HepG2 (cell line): ENCODE data around the gene ZNF792. TPM values are rescaled to one million over a fixed set of nuclear protein-coding genes. Genes with fewer than 3 reads are reported as not detected.

Experiments used
- ARNTL ChIP-seq: sonication (generic); formaldehyde crosslinking; IDR thresholded peaks from 2 replicates; pipeline ENCODE4 v1.4.0; 2020; ENCODE audit warnings: mild to moderate bottlenecking, missing genetic modification reagents
- ELF3 ChIP-seq: IDR thresholded peaks from 2 replicates; pipeline ENCODE4 v1.6.1; 2016; ENCODE audit warnings: missing genetic modification reagents, missing compliant biosample characterization
- ETS1 ChIP-seq: sonication (generic); formaldehyde crosslinking; IDR thresholded peaks from 2 replicates; pipeline ENCODE4 v1.4.0; 2020; ENCODE audit warnings: missing genetic modification reagents
- HHEX ChIP-seq: IDR thresholded peaks from 2 replicates; pipeline ENCODE4 v1.6.1; 2016; ENCODE audit warnings: control low read depth
- HIVEP1 ChIP-seq: sonication (generic); formaldehyde crosslinking; IDR thresholded peaks from 2 replicates; pipeline ENCODE4 v1.4.0; 2020; ENCODE audit warnings: mild to moderate bottlenecking, missing genetic modification reagents
- HMGA1 ChIP-seq: sonication (generic); formaldehyde crosslinking; conservative IDR thresholded peaks from 2 replicates; pipeline ENCODE4 v1.4.0; 2020; ENCODE audit warnings: missing genetic modification reagents
- MAF1 ChIP-seq: sonication (generic); formaldehyde crosslinking; IDR thresholded peaks from 2 replicates; pipeline ENCODE4 v1.5.0; 2020; ENCODE audit warnings: missing genetic modification reagents, borderline replicate concordance
- PHF21A ChIP-seq: sonication (generic); formaldehyde crosslinking; IDR thresholded peaks from 2 replicates; pipeline ENCODE4 v1.5.0; 2020; ENCODE audit warnings: mild to moderate bottlenecking, missing genetic modification reagents
- PHF8 ChIP-seq: sonication (generic); formaldehyde crosslinking; IDR thresholded peaks from 2 replicates; pipeline ENCODE4 v1.5.0; 2020; ENCODE audit warnings: missing genetic modification reagents
- PLRG1 ChIP-seq: fragments of 450-650 bp; conservative IDR thresholded peaks from 2 replicates; pipeline ENCODE4 v1.6.1; 2016
- STAT5B ChIP-seq: sonication (generic); formaldehyde crosslinking; IDR thresholded peaks from 2 replicates; pipeline ENCODE4 v1.4.0; 2020; ENCODE audit warnings: missing genetic modification reagents
- TARDBP ChIP-seq: sonication (generic); formaldehyde crosslinking; IDR thresholded peaks from 2 replicates; pipeline ENCODE4 v1.8.0; 2022; ENCODE audit warnings: mild to moderate bottlenecking, missing genetic modification reagents
- TCF12 ChIP-seq, 2 experiments: fragments of 450-650 bp in 1 of 2; sonication (generic) in 1 of 2; formaldehyde crosslinking in 1 of 2; IDR thresholded peaks; 2 replicates each; pipeline versions ENCODE4 v1.6.1 to v1.8.0; 2017 to 2022; ENCODE audit warnings: antibody characterized with exemption in 1 of 2, mild to moderate bottlenecking in 1 of 2, missing genetic modification reagents in 1 of 2, moderate library complexity in 1 of 2
- THAP8 ChIP-seq: sonication (generic); formaldehyde crosslinking; IDR thresholded peaks from 2 replicates; pipeline ENCODE4 v1.5.1; 2020; ENCODE audit warnings: missing genetic modification reagents, mild to moderate bottlenecking, borderline replicate concordance
- YY1 ChIP-seq: IDR thresholded peaks from 2 replicates; pipeline ENCODE4 v1.6.1; 2011; ENCODE audit warnings: low read length, low read depth, moderate library complexity, mild to moderate bottlenecking; ENCODE audit not compliant: insufficient read depth, insufficient replicate concordance
- ZBTB26 ChIP-seq: IDR thresholded peaks from 2 replicates; pipeline ENCODE4 v1.6.1; 2016; ENCODE audit warnings: missing compliant biosample characterization, missing genetic modification reagents, borderline replicate concordance
- ZFP90 ChIP-seq: sonication (generic); formaldehyde crosslinking; IDR thresholded peaks from 2 replicates; pipeline ENCODE4 v1.8.0; 2022; ENCODE audit warnings: missing genetic modification reagents, mild to moderate bottlenecking, inconsistent platforms, borderline replicate concordance
- ZFY ChIP-seq: sonication (generic); formaldehyde crosslinking; IDR thresholded peaks from 2 replicates; pipeline ENCODE4 v1.4.0; 2020; ENCODE audit warnings: missing genetic modification reagents
- ZNF138 ChIP-seq: sonication (generic); formaldehyde crosslinking; IDR thresholded peaks from 2 replicates; pipeline ENCODE4 v1.5.0; 2020; ENCODE audit warnings: mild to moderate bottlenecking, low read depth, missing genetic modification reagents
- ZNF609 ChIP-seq: sonication (generic); formaldehyde crosslinking; IDR thresholded peaks from 2 replicates; pipeline ENCODE4 v1.4.0; 2020; ENCODE audit warnings: mild to moderate bottlenecking, missing genetic modification reagents, borderline replicate concordance
- ZNF746 ChIP-seq: sonication (generic); formaldehyde crosslinking; IDR thresholded peaks from 2 replicates; pipeline ENCODE4 v1.8.0; 2022; ENCODE audit warnings: mild to moderate bottlenecking, missing genetic modification reagents
- ZNF781 ChIP-seq: sonication (generic); formaldehyde crosslinking; IDR thresholded peaks from 2 replicates; pipeline ENCODE4 v1.5.1; 2020; ENCODE audit warnings: borderline replicate concordance, mild to moderate bottlenecking, missing genetic modification reagents; ENCODE audit errors: not compliant biosample characterization
- ZSCAN22 ChIP-seq: sonication (generic); formaldehyde crosslinking; IDR thresholded peaks from 2 replicates; pipeline ENCODE4 v1.4.0; 2020; ENCODE audit warnings: mild to moderate bottlenecking, missing genetic modification reagents
- polyA plus RNA-seq, 8 experiments: library from polyadenylated mRNA; depleted of rRNA in 3 of 8; stranded (reverse) in 7 of 8; unstranded in 1 of 8; fragments of >200 nt; fragmentation: Illumina TruSeq in 4 of 8; extraction: Trizol in 4 of 8; gene quantifications; 2 replicates each; pipeline versions ENCODE4 v1.2.1 to v1.2.3, GENCODE V29; 2011 to 2016; ENCODE audit warnings: low read depth in 4 of 8, missing spikeins in 1 of 8, mixed read lengths in 1 of 8; ENCODE audit not compliant: insufficient read depth in 1 of 8
- total RNA-seq, 5 experiments: library from RNA; depleted of rRNA; stranded (reverse); fragments of >200 nt; fragmentation: Illumina TruSeq; extraction: Trizol; gene quantifications; 2 replicates each; pipeline ENCODE4 v1.2.3, GENCODE V29; 2016; ENCODE audit warnings: low read depth in 1 of 5

Gene ZNF792
- total and polyA plus RNA-seq, 2 of the 13 experiments (the other 11 are each of a cell fraction or from before 2014, with no cell fraction given): 5.5 to 11.5 TPM

- TF ChIP-seq ZNF609 (CRISPR knock-in tag): peak; percentile 98
- no peak for TF ChIP-seq PHF8 (CRISPR knock-in tag)
- no peak for TF ChIP-seq PLRG1
- 0 out of 2 replicates have a peak, but pooled peaks have one; percentile 54 for TF ChIP-seq ZFP90
- peak; percentile 95 for TF ChIP-seq HHEX
- TF ChIP-seq ZNF781 (CRISPR knock-in tag): no peak
- TF ChIP-seq HMGA1 (CRISPR knock-in tag): no peak
- no peak for TF ChIP-seq ZSCAN22 (CRISPR knock-in tag)
- TF ChIP-seq HIVEP1 (CRISPR knock-in tag): peak; percentile 60; the same call in 1 of the 2 replicates
- no peak; the same call in 1 of the 2 replicates for TF ChIP-seq ARNTL (CRISPR knock-in tag)
- no peak for TF ChIP-seq ZBTB26
- TF ChIP-seq YY1: no peak
- no peak for TF ChIP-seq ETS1 (CRISPR knock-in tag)
- peak; percentile 66; the same call in 1 of the 2 replicates for TF ChIP-seq ZNF746
- TF ChIP-seq STAT5B: no peak
- no peak for TF ChIP-seq MAF1 (CRISPR knock-in tag)
- TF ChIP-seq TCF12 (IDR thresholded peaks at IDR 0.05): no peak
- TF ChIP-seq TCF12 (CRISPR knock-in tag; IDR thresholded peaks at IDR 0.05): no peak
- TF ChIP-seq ZFY: peak; percentile 37; the same call in 1 of the 2 replicates
- TF ChIP-seq ELF3: peak; percentile 97
- TF ChIP-seq THAP8 (CRISPR knock-in tag): no peak
- no peak for TF ChIP-seq ZNF138 (CRISPR knock-in tag)
- peak; percentile 97 for TF ChIP-seq PHF21A
- TF ChIP-seq TARDBP (CRISPR knock-in tag): peak; percentile 79
Measured at GRCh38 chr19:35006342-35006998, 42.4 kb upstream of the ZNF792 start (continued).
